ENCODE results near the gene AMMECR1L.

The AMMECR1L gene

GRCh38 chr2:127865926-127866325 lies 19.8 kb downstream of the AMMECR1L start:
- Histone ChIP-seq H3K36me3 (ENCODE audit: control insufficient read depth, insufficient read depth, low read length) (peaks cover 75% of the 10 kb centered on the region), H3K9ac (ENCODE audit: low read depth, low read length) (no peak overlapping the region), H3K27ac (ENCODE audit: low read depth, low read length) (no peak overlapping the region), H3K9me3 (ENCODE audit: control insufficient read depth, insufficient read depth, low read length) (no peaks in the 10 kb centered on the region), H3K4me1 (ENCODE audit: control insufficient read depth, insufficient read depth, low read length) (no peaks in the 10 kb centered on the region), H3K27me3 (ENCODE audit: control insufficient read depth, insufficient read depth, low read length) (no peaks in the 10 kb centered on the region), H3K4me3 (ENCODE audit: low read depth, low read length) (no peak overlapping the region)

- no peaks in the 10 kb centered on the region for H3K27me3 ChIP-seq (ENCODE audit: control insufficient read depth, insufficient read depth, low read length)
- peaks cover 68% of the 10 kb centered on the region for H3K36me3 ChIP-seq (ENCODE audit: control insufficient read depth, insufficient read depth, low read length)
These were observed 20.9 kb downstream of the AMMECR1L start for GRCh38 chr2:127864877-127865276.

GRCh38 chr2:127862228-127862627 lies 23.5 kb downstream of the AMMECR1L start:
- Histone ChIP-seq H3K36me3 (ENCODE audit: control insufficient read depth, insufficient read depth, low read length) (peaks cover 45% of the 10 kb centered on the region), H3K27ac (ENCODE audit: low read depth, low read length) (no peak overlapping the region), H3K4me1 (ENCODE audit: control insufficient read depth, insufficient read depth, low read length) (peaks cover 11% of the 10 kb centered on the region), H3K4me3 (ENCODE audit: low read depth, low read length) (no peak overlapping the region), H3K27me3 (ENCODE audit: control insufficient read depth, insufficient read depth, low read length) (no peaks in the 10 kb centered on the region), H3K9ac (ENCODE audit: low read depth, low read length) (no peak overlapping the region), H3K9me3 (ENCODE audit: control insufficient read depth, insufficient read depth, low read length) (no peaks in the 10 kb centered on the region)

More at GRCh38 chr2:127864877-127865276, 20.9 kb downstream of the AMMECR1L start:
- no peak overlapping the region for H3K4me3 ChIP-seq (ENCODE audit: low read depth, low read length)
- no peaks in the 10 kb centered on the region for H3K9me3 ChIP-seq (ENCODE audit: control insufficient read depth, insufficient read depth, low read length)
- no peak overlapping the region for H3K9ac ChIP-seq (ENCODE audit: low read depth, low read length)
- H3K4me1 ChIP-seq (ENCODE audit: control insufficient read depth, insufficient read depth, low read length): peaks cover 9% of the 10 kb centered on the region
- H3K27ac ChIP-seq (ENCODE audit: low read depth, low read length): no peak overlapping the region

- Histone ChIP-seq H3K4me3 (ENCODE audit: low read depth, low read length) (no peak overlapping the region), H3K4me1 (ENCODE audit: control insufficient read depth, insufficient read depth, low read length) (peaks cover 11% of the 10 kb centered on the region), H3K9me3 (ENCODE audit: control insufficient read depth, insufficient read depth, low read length) (no peaks in the 10 kb centered on the region), H3K27me3 (ENCODE audit: control insufficient read depth, insufficient read depth, low read length) (no peaks in the 10 kb centered on the region), H3K36me3 (ENCODE audit: control insufficient read depth, insufficient read depth, low read length) (peaks cover 28% of the 10 kb centered on the region), H3K9ac (ENCODE audit: low read depth, low read length) (no peak overlapping the region), H3K27ac (ENCODE audit: low read depth, low read length) (peak overlapping the region; percentile 50)
These were observed 25.6 kb downstream of the AMMECR1L start for GRCh38 chr2:127860130-127860529.

- Histone ChIP-seq H3K4me3 (ENCODE audit: low read depth, low read length) (no peak overlapping the region), H3K27ac (ENCODE audit: low read depth, low read length) (peak overlapping the region; percentile 50), H3K9me3 (ENCODE audit: control insufficient read depth, insufficient read depth, low read length) (no peaks in the 10 kb centered on the region), H3K36me3 (ENCODE audit: control insufficient read depth, insufficient read depth, low read length) (peaks cover 24% of the 10 kb centered on the region), H3K27me3 (ENCODE audit: control insufficient read depth, insufficient read depth, low read length) (no peaks in the 10 kb centered on the region), H3K4me1 (ENCODE audit: control insufficient read depth, insufficient read depth, low read length) (peaks cover 11% of the 10 kb centered on the region), H3K9ac (ENCODE audit: low read depth, low read length) (no peak overlapping the region)
These were observed 26.1 kb downstream of the AMMECR1L start for GRCh38 chr2:127859712-127860085.

- peak overlapping the region; percentile 76 for H3K4me3 ChIP-seq (ENCODE audit: low read depth, low read length)
- peak overlapping the region; percentile 73 for H3K27ac ChIP-seq (ENCODE audit: low read depth, low read length)
- H3K9me3 ChIP-seq (ENCODE audit: control insufficient read depth, insufficient read depth, low read length): no peaks in the 10 kb centered on the region
- H3K4me1 ChIP-seq (ENCODE audit: control insufficient read depth, insufficient read depth, low read length): peaks cover 11% of the 10 kb centered on the region
- no peaks in the 10 kb centered on the region for H3K27me3 ChIP-seq (ENCODE audit: control insufficient read depth, insufficient read depth, low read length)
- H3K36me3 ChIP-seq (ENCODE audit: control insufficient read depth, insufficient read depth, low read length): peaks cover 25% of the 10 kb centered on the region
- peak overlapping the region; percentile 81 for H3K9ac ChIP-seq (ENCODE audit: low read depth, low read length)
These were observed 28.4 kb downstream of the AMMECR1L start for GRCh38 chr2:127857265-127857808.

- no peak overlapping the region for H3K27ac ChIP-seq (ENCODE audit: low read depth, low read length)
- H3K9ac ChIP-seq (ENCODE audit: low read depth, low read length): no peak overlapping the region
- peaks cover 60% of the 10 kb centered on the region for H3K36me3 ChIP-seq (ENCODE audit: control insufficient read depth, insufficient read depth, low read length)
- no peaks in the 10 kb centered on the region for H3K27me3 ChIP-seq (ENCODE audit: control insufficient read depth, insufficient read depth, low read length)
- no peak overlapping the region for H3K4me3 ChIP-seq (ENCODE audit: low read depth, low read length)
- no peaks in the 10 kb centered on the region for H3K4me1 ChIP-seq (ENCODE audit: control insufficient read depth, insufficient read depth, low read length)
- no peaks in the 10 kb centered on the region for H3K9me3 ChIP-seq (ENCODE audit: control insufficient read depth, insufficient read depth, low read length)
These were observed 32.1 kb downstream of the AMMECR1L start for GRCh38 chr2:127853671-127854070.

GRCh38 chr2:127852388-127852787 lies 33.4 kb downstream of the AMMECR1L start:
- Histone ChIP-seq H3K9ac (ENCODE audit: low read depth, low read length) (no peak overlapping the region), H3K27ac (ENCODE audit: low read depth, low read length) (no peak overlapping the region), H3K4me3 (ENCODE audit: low read depth, low read length) (no peak overlapping the region), H3K36me3 (ENCODE audit: control insufficient read depth, insufficient read depth, low read length) (peaks cover 71% of the 10 kb centered on the region), H3K4me1 (ENCODE audit: control insufficient read depth, insufficient read depth, low read length) (no peaks in the 10 kb centered on the region), H3K9me3 (ENCODE audit: control insufficient read depth, insufficient read depth, low read length) (no peaks in the 10 kb centered on the region), H3K27me3 (ENCODE audit: control insufficient read depth, insufficient read depth, low read length) (no peaks in the 10 kb centered on the region)

GRCh38 chr2:127847931-127848330 lies 37.8 kb downstream of the AMMECR1L start:
- peaks cover 75% of the 10 kb centered on the region for H3K36me3 ChIP-seq (ENCODE audit: control insufficient read depth, insufficient read depth, low read length)
- H3K9me3 ChIP-seq (ENCODE audit: control insufficient read depth, insufficient read depth, low read length): no peaks in the 10 kb centered on the region
- no peak overlapping the region for H3K9ac ChIP-seq (ENCODE audit: low read depth, low read length)
- no peaks in the 10 kb centered on the region for H3K4me1 ChIP-seq (ENCODE audit: control insufficient read depth, insufficient read depth, low read length)
- no peaks in the 10 kb centered on the region for H3K27me3 ChIP-seq (ENCODE audit: control insufficient read depth, insufficient read depth, low read length)
- no peak overlapping the region for H3K27ac ChIP-seq (ENCODE audit: low read depth, low read length)
- H3K4me3 ChIP-seq (ENCODE audit: low read depth, low read length): no peak overlapping the region

GRCh38 chr2:127844973-127845372 lies 40.8 kb downstream of the AMMECR1L start:
- Histone ChIP-seq H3K9ac (ENCODE audit: low read depth, low read length) (no peak overlapping the region), H3K4me1 (ENCODE audit: control insufficient read depth, insufficient read depth, low read length) (no peaks in the 10 kb centered on the region), H3K9me3 (ENCODE audit: control insufficient read depth, insufficient read depth, low read length) (no peaks in the 10 kb centered on the region), H3K27me3 (ENCODE audit: control insufficient read depth, insufficient read depth, low read length) (no peaks in the 10 kb centered on the region), H3K27ac (ENCODE audit: low read depth, low read length) (no peak overlapping the region), H3K4me3 (ENCODE audit: low read depth, low read length) (no peak overlapping the region), H3K36me3 (ENCODE audit: control insufficient read depth, insufficient read depth, low read length) (peaks cover 48% of the 10 kb centered on the region)

- H3K36me3 ChIP-seq (ENCODE audit: control insufficient read depth, insufficient read depth, low read length): peaks cover 35% of the 10 kb centered on the region
- H3K9ac ChIP-seq (ENCODE audit: low read depth, low read length): no peak overlapping the region
- H3K4me3 ChIP-seq (ENCODE audit: low read depth, low read length): no peak overlapping the region
- no peak overlapping the region for H3K27ac ChIP-seq (ENCODE audit: low read depth, low read length)
- H3K9me3 ChIP-seq (ENCODE audit: control insufficient read depth, insufficient read depth, low read length): no peaks in the 10 kb centered on the region
- no peaks in the 10 kb centered on the region for H3K27me3 ChIP-seq (ENCODE audit: control insufficient read depth, insufficient read depth, low read length)
- H3K4me1 ChIP-seq (ENCODE audit: control insufficient read depth, insufficient read depth, low read length): no peaks in the 10 kb centered on the region
These were observed 42.1 kb downstream of the AMMECR1L start for GRCh38 chr2:127843677-127844076.
